ENCODE measurements around the gene CSF3R. TPM values are rescaled to one million over a fixed set of nuclear protein-coding genes. Genes with fewer than 3 reads are reported as not detected.

CSF3R gene
- total RNA-seq = 0.14 TPM in 1 of 2 replicates, not detected in the other

GRCh38 chr1:36482724-36483388, at the start of gene CSF3R:
CSF3R (minus strand) TSS chr1:36482913; CDS start chr1:36479496, 3,417 bp downstream.

GRCh38 chr1:36463803-36464604, 18.7 kb downstream of the CSF3R start, which contains the start of gene MRPS15:
MRPS15 (minus strand) TSS chr1:36464384; CDS start chr1:36464275, 109 bp downstream.

GRCh38 chr1:36450270-36450918, 32.3 kb downstream of the CSF3R start, which contains the start of gene OSCP1:
OSCP1 (minus strand) TSS chr1:36450451; CDS start chr1:36450369, 82 bp downstream.

Small RNA genes within 50 kb of the gene (small RNA-seq; reads per million reads assigned to genes)
- gene SNORA63C (ENCODE audit: low replicate concordance) = 1.6 reads per million, percentile 61 among the genes with 10 or more reads in this experiment

Other genes starting within 250 kb of the CSF3R start
- gene SH3D21, start 176.5 kb downstream of the CSF3R start, total RNA-seq = 2.2 and 4.7 TPM in 2 replicates
- 175 and 366 TPM in 2 replicates for gene EVA1B, start 159.3 kb downstream of the CSF3R start, total RNA-seq
- gene STK40, start 97.0 kb downstream of the CSF3R start, total RNA-seq = 17.7 and 23.5 TPM in 2 replicates
- 5.7 and 15.7 TPM in 2 replicates for gene LSM10, start 85.0 kb downstream of the CSF3R start, total RNA-seq
- 8.0 and 8.3 TPM in 2 replicates for gene OSCP1, start 32.5 kb downstream of the CSF3R start, total RNA-seq
- gene MRPS15, start 18.5 kb downstream of the CSF3R start, total RNA-seq = 59.6 and 64.6 TPM in 2 replicates

Measured in placental pericyte (primary cell).